A549 (cell line): ENCODE measurements around the gene MBNL3.

Experiments
- CTCF ChIP-seq: fragments of >200 bp; sonication (Bioruptor Twin); formaldehyde crosslinking; IDR thresholded peaks from 3 replicates; pipeline ENCODE4 v1.5.1; 2016
- ESRRA ChIP-seq: fragments of 150-350 bp; IDR thresholded peaks from 2 replicates; pipeline ENCODE4 v1.6.1; 2014; ENCODE audit warnings: mild to moderate bottlenecking, low read length, borderline replicate concordance
- FOSB ChIP-seq: fragments of 250-450 bp; sonication (Bioruptor Pico); IDR thresholded peaks from 2 replicates; pipeline ENCODE4 v1.5.0; 2020; ENCODE audit warnings: mild to moderate bottlenecking, moderate library complexity
- NR3C1 ChIP-seq: fragments of >200 bp; sonication (Bioruptor Twin); formaldehyde crosslinking; IDR thresholded peaks from 3 replicates; pipeline ENCODE4 v1.6.1; 2017
- RFX5 ChIP-seq: fragments of 450-650 bp; IDR thresholded peaks from 2 replicates; pipeline ENCODE4 v1.7.1; 2014; ENCODE audit warnings: antibody characterized with exemption, mild to moderate bottlenecking, moderate library complexity

- TF ChIP-seq CTCF (no peak), ESRRA (no peak), RFX5 (no peak), NR3C1 (no peak), FOSB (CRISPR knock-in tag) (no peak)
These were observed 78.9 kb downstream of the MBNL3 start for GRCh38 chrX:132409780-132410556.
